NCI-H128 (cell line): ENCODE measurements around the gene PCNX1.
"Not testable (repeated sequence)": the region's sequence is repeated elsewhere in the genome, so short reads cannot be mapped to it uniquely, and the experiment has no call there.

ENCODE experiments used
- DNase-seq: peaks from one replicate; lab custom pipeline; 2025; ENCODE audit not compliant: unreplicated experiment; lab: John Stamatoyannopoulos, UW

The PCNX1 gene

DNA sequence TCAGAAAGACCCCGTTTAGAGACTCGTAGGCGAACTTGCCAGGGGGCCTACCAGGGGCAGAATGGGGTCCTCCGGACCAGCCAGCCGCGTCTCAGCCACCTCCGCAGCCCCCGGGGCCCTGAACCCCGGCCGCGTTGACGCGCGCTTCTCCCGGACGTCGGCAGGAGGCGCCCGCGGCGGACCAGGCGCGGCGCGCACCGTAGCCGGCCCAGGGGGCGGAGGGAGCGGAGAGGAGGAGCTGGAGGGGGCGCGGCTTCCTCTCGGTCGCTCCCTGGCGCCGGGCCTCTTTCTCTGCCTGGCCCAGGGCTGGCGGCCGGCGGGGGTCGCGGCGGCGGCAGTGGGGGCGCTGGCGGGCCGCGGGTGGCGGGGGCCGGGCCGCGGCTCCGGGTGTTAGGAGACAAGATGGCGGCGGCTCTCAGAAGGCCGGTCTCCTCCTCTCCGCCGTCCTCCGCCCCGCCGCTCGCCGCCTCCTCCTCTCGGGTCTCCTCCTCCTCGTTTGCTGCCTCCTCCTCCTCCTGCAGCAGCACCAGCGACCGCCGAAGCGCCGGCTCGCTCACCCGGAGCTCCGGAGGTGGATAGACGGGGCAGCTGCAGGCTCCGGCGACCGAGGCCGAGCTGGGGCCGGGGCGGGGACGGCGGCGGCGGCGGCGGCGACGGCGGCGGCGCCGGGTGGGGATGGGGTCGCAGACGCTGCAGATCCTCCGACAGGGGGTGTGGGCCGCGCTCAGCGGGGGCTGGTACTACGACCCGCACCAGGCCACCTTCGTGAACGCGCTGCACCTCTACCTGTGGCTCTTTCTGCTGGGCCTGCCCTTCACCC, at the start of gene PCNX1:
TSS of gene PCNX1 (plus strand) at position 284 of the 820 bp plus-strand sequence. CDS start at position 676, 392 bp downstream.
- peak; percentile 52 for DNase-seq

GRCh38 chr14:70857496-70857890, 49.8 kb upstream of the PCNX1 start:
- no peak for DNase-seq

- DNase-seq: no peak
Observed at GRCh38 chr14:70858641-70859040, 48.6 kb upstream of the PCNX1 start.

DNA sequence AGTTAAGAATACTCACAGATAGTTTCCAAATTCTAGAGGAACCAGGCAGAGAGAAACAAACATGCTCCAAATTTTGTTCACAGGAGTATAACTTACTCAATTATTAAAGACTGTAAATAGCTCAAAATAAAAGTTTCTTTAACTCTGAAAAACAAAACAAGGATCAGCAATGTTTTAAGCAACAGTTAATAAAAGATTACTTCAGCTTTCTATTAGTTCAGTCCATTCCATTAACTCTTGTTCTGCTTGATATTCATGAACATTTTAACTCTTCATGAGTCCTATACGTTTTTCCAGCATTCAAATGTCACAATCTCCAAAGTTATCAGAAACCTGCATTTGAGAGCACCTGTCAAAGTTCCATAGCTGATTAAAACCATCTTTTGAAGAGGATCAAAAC, 40.3 kb upstream of the PCNX1 start:
- not testable (repeated sequence) for DNase-seq

DNA sequence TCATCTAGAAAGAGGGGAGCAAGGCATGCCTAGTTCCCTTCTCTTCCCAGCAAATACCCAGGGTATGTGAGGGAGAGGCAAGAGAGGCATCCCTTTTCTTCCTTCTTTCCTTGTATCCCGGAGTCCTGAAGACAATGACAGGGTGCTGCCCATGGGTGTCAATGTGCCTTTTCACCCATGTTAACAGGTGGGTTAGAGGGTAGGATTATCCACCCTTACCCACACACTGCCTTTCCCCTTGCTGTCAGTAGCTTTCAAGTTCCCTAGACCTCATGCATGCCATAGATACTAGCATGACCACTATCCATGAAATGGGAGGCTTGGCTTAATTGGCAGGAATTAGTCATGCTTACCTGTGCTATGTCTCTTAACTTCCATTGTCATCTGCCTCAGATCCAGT, 36.3 kb upstream of the PCNX1 start:
- DNase-seq: no peak

GRCh38 chr14:70871863-70872677, 35.2 kb upstream of the PCNX1 start:
- no peak for DNase-seq

GRCh38 chr14:70872678-70873020, 34.6 kb upstream of the PCNX1 start:
- DNase-seq: no peak

- DNase-seq: no peak
Observed at GRCh38 chr14:70873627-70874026, 33.6 kb upstream of the PCNX1 start.

- DNase-seq: not testable (repeated sequence)
Observed at GRCh38 chr14:70875811-70876460, 31.3 kb upstream of the PCNX1 start.

DNA sequence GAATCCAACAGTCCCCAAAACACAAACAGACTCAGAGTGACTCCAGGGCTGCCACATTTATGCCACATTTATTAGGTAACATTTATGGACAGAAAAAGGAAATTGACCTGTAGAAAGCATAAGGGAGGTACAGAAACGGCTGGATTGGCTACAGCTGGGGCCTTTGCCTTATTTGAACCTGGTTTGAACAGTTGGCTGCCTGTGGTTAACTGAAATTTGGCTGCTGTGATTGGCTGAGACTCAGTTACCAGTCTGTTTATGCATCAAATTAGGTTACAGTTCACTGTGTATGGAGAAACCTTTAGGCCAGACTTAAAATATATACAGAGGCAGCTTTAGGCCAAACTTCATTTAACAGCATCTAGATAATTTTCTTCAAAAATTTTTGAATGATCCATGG, 27.8 kb upstream of the PCNX1 start:
- DNase-seq: no peak

DNA sequence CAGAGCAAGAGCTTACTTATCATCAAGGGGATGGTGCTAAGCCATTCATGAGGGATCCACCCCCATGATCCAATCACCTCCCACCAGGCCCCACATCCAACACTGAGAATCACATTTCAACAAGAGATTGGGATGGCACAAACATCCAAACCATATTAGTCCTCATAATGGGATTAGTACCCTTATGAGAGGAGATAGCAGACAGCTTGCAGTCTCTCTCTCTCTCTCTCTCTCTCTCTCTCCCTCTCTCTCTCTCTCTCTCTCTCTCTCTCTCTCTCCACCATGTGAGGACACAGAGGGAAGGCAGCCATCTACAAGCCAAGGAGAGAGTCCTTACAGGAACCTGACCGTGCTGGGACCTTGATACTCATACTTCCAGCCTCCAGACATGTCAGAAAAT, 26.4 kb upstream of the PCNX1 start:
- DNase-seq: not testable (repeated sequence)

DNA sequence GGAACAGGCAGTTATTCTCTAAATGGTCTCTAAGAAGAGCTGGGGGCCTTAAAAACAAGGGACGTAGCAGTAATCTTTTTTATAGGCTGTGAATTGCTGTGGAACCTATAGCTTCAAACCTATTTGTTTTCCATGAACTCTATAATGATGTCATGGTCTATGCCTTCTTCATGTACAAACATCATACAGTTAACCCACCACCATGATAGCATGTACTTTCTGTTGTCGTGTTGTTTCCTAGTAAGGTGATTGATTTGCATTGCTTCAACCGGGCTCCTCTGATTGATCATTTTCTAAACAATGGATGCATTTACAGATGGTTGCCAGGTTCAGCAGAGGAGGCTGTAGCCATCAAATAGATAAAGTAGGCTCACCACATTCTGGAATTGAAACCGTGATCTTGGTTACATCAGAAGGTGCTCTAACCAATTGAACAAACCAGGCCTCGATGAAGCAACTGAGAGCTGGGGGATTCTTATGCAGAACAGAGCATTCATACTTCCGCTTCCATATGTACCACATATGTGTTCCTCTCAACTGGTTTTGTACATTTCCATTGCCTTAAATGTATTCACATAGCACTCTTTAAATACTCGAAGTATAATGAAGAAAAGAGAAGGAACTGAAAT, 25.6 kb upstream of the PCNX1 start:
- no peak for DNase-seq

- no peak for DNase-seq
Observed at GRCh38 chr14:70882776-70883492, 24.3 kb upstream of the PCNX1 start.

- no peak for DNase-seq
Observed at GRCh38 chr14:70884595-70885342, 22.5 kb upstream of the PCNX1 start.

DNA sequence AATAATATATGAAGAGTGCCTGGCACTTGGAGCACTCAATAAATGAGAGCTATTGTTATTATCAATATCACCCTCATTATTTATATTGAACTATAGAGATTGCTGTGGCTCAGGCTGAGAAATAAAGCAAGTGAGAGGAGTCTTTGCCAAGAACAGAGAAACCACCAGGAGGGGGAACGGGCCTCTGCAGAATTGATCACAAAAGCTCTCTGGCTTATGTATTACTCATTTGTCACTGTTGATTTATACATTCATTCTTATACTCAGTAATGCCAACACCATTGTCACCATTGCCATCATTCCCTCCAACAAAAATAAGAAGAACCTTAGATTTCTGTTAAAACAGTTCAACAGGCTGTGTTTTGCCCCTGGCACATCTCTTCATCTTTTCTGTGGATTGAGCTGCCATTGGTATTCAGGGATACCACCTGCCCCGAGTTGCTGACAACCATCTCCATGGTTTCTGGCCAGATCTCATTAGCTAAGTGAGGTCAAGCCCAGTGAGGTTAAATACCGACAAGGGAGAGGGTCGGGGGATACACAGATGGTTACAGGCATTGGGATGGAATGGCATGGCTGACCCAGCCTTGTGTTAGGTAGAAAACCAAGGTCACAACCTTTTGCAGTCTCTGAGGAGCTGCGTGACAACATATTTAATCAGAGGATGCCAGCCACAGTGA, 21.8 kb upstream of the PCNX1 start:
- DNase-seq: no peak

DNA sequence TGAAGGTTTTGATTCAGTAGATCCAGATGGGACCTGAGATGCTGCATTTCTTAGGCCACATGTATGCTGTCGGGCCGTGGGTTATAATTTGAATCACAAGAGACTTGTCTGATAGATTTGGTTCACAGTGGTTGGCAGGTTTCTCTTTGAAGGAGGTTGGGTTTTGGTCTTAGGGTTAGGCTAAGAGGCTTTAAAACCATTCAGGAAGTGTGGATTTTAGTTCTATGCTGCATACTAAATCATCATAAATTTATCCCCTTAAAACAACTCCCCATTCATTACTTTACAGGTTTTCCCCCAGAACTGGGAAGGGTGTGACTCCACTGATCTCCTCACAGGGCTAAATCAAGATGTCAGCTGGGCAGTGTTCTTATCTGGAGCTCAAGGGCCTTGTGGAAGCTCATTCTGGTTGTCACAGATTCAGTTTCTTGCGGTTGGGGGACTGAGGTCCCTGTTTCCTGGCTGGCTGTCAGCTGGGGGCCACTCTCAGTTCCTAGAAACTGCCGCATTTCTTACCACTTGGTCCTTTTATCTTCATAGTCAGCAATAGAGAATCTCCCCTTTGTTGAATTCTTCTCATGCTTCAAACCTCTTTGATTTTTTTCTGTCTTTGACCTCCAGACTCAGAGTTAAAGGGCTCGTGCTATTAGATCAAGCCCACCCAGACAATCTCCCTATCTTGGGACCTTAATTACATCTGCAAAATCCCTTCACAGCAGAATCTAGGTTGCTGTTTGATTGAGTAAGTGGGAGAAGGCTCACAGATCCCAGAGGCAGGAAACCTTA, 20.6 kb upstream of the PCNX1 start:
- no peak for DNase-seq

DNA sequence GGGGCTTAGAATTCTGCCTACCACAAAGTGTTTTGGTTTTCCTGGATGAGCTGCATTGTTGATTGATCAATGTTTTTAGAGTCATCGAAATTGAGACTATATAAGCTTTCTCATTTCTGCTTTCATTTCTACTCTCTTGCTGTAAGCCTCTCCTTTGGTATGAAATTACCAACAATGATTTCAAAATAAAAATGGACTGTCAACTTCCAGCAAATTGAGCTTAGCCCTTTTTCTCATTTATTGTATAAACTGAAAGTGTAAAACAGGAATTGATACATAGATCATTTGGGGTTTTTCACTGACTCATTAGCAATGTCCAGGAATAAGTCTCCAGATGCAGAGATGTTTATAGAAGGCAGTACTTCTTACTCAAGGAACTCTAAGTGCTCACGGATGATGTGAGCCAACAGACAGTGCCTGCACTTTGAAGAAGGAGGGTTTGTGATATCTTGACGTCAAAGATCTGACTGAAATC, 20.0 kb upstream of the PCNX1 start:
- no peak for DNase-seq

DNA sequence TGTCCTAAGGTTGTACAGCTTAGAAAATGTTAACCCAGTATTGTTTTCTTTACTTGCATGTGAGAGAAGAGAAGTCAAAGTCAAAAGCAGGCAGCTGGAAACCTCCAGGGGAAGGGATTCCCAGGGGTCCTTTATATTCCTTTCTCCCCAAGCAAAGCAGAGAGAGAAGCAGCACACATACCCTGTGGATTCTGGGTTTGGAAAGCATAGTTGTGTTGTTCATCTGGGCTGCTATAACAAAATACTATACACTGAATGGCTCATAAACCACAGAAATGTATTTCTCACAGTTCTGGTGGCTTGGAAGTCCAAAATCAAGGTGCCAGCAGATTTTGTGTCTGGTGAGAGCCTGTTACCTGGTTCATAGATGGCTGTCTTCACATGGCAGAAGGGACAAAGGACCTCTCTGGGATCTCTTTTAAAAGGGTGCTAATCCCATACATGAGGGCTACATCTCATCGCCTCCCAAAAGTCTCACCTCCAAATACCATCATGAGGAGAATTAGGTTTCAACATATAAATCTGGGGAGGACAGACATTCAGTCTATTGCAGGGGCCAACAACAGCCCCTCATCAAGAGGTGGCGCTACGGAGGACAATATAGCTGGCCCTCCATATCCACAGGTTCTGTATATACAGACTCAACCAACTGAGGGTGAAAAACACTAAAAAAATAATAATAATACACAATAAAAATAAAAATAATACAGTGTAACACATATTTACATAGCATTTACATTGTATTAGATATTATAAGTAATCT, 19.3 kb upstream of the PCNX1 start:
- DNase-seq: no peak
